Panc1 (cell line): ENCODE data around the gene JUND. TPM values are rescaled to one million over a fixed set of nuclear protein-coding genes. Genes with fewer than 3 reads are reported as not detected.

ENCODE experiments used
- ATAC-seq: fragments of 200-7000 bp; cut with Tn5 transposase; 2 replicates; pipeline ENCODE4 v1.9.1; 2020; ENCODE audit warnings: mild to moderate bottlenecking, moderate library complexity
- BruUV-seq: library from RNA; stranded (reverse); fragments of 400-500 nt; replicated peaks from 2 replicates; lab custom pipeline; 2021; lab: Mats Ljungman, UMichigan
- CTCF ChIA-PET: fragments of 300-600 bp; sonication (Branson Sonifier 250); formaldehyde crosslinking; loops from one replicate; lab custom pipeline; 2022; ENCODE audit warnings: antibody characterized with exemption; lab: Charles Lee
- POLR2A ChIA-PET: fragments of 300-600 bp; sonication (Branson Sonifier 250); formaldehyde crosslinking; loops from one replicate; lab custom pipeline; 2022; ENCODE audit warnings: antibody characterized with exemption; lab: Charles Lee
- DNase-seq: peaks from one replicate; pipeline ENCODE4 v3.0.0-alpha.2; 2010; ENCODE audit warnings: low read depth, low spot score
- H3K27ac ChIP-seq: 2 replicates; pipeline ENCODE4 v1.5.1; 2011; ENCODE audit warnings: mild to moderate bottlenecking, low read length, inconsistent platforms
- H3K27me3 ChIP-seq: fragments of 200-500 bp; sonication (Bioruptor generic); 2 replicates; pipeline ENCODE4 v1.6.0; 2014; ENCODE audit warnings: low read length, inconsistent platforms; ENCODE audit not compliant: control insufficient read depth, insufficient read depth
- H3K36me3 ChIP-seq: fragments of 200-500 bp; sonication (Bioruptor generic); 2 replicates; pipeline ENCODE4 v1.5.1; 2014; ENCODE audit warnings: inconsistent platforms, mild to moderate bottlenecking, low read length, moderate library complexity; ENCODE audit not compliant: control insufficient read depth, insufficient read depth
- H3K4me1 ChIP-seq: 2 replicates; pipeline ENCODE4 v1.5.1; 2011; ENCODE audit warnings: inconsistent platforms, mild to moderate bottlenecking, low read length, moderate library complexity; ENCODE audit not compliant: control insufficient read depth, insufficient read depth
- H3K4me3 ChIP-seq, 2 experiments: 2 replicates each; pipeline ENCODE4 v1.5.1; 2011 to 2012; ENCODE audit warnings: low read depth in 2 of 2, low read length in 2 of 2, mild to moderate bottlenecking in 2 of 2, inconsistent platforms in 1 of 2, moderate library complexity in 1 of 2
- H3K9me3 ChIP-seq: fragments of 200-500 bp; sonication (Bioruptor generic); 2 replicates; pipeline ENCODE4 v1.5.1; 2014; ENCODE audit warnings: low read depth, mild to moderate bottlenecking, inconsistent platforms, low read length, moderate library complexity; ENCODE audit not compliant: control insufficient read depth, insufficient read depth
- SIN3A ChIP-seq: IDR thresholded peaks from 2 replicates; pipeline ENCODE4 v1.6.1; 2012; ENCODE audit warnings: low read depth, mild to moderate bottlenecking, low read length, moderate library complexity, borderline replicate concordance; ENCODE audit not compliant: insufficient read depth
- in situ Hi-C: cut with HindIII; loops from 2 replicates; pipeline ENCODE4 v1.10.0; 2016; ENCODE audit warnings: low sequenced_read_pairs, low pct_unique_long_range_greater_than_20kb
- intact Hi-C: fragments of 100-400 bp; cut with micrococcal nuclease; formaldehyde crosslinking; loops from one replicate; pipeline ENCODE4 v1.10.0; 2022; ENCODE audit not compliant: unreplicated experiment
- microRNA-seq: library from miRNA; unstranded; fragments of <30 nt; microRNA quantifications from one replicate; pipeline ENCODE4 v1.1.0, GENCODE V29; 2020; ENCODE audit not compliant: unreplicated experiment
- total RNA-seq: library from RNA; stranded (reverse); gene quantifications from one replicate; pipeline ENCODE4 v1.2.1, GENCODE V29; 2021; ENCODE audit not compliant: unreplicated experiment
- TF ChIP-seq, protein P1 (sequence below): fragments of 450-650 bp; IDR thresholded peaks from 2 replicates; pipeline ENCODE4 v1.5.1; 2017; ENCODE audit warnings: mild to moderate bottlenecking

JUND gene
- total RNA-seq, 1 experiment from 2014 or later: 130 TPM

DNA sequence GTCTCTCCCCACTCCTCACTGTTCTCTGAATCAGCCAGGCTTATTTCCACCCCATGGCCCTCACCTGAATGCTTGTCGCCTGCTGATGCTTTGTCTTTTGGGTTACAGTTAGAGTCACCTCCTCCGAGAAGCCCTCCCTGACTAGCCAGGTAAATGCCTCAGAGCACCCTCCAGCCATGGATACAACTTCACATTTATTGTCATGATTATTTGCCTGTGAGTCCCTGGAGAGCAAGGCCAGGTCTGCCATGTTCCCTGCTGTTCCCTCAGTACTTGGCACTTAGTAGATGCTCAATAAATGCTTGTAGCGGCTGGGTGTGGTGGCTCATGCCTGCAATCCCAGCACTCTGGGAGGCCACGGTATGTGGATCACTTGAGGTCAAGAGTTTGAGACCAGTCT lies 51.5 kb downstream of the JUND start:
- CTCF ChIA-PET: interaction anchor here (0.5 kb wide), 1 partner anchor 11 kb away, joined by 4 read pairs; no protein-coding TSS in a partner anchor
- TF ChIP-seq, protein P1, sequence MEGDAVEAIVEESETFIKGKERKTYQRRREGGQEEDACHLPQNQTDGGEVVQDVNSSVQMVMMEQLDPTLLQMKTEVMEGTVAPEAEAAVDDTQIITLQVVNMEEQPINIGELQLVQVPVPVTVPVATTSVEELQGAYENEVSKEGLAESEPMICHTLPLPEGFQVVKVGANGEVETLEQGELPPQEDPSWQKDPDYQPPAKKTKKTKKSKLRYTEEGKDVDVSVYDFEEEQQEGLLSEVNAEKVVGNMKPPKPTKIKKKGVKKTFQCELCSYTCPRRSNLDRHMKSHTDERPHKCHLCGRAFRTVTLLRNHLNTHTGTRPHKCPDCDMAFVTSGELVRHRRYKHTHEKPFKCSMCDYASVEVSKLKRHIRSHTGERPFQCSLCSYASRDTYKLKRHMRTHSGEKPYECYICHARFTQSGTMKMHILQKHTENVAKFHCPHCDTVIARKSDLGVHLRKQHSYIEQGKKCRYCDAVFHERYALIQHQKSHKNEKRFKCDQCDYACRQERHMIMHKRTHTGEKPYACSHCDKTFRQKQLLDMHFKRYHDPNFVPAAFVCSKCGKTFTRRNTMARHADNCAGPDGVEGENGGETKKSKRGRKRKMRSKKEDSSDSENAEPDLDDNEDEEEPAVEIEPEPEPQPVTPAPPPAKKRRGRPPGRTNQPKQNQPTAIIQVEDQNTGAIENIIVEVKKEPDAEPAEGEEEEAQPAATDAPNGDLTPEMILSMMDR: no peak
- no peak for TF ChIP-seq SIN3A
- Histone ChIP-seq H3K4me3 (no peak overlapping the region), H3K27me3 (no peaks in the 10 kb centered on the region), H3K9me3 (no peaks in the 10 kb centered on the region), H3K4me1 (no peaks in the 10 kb centered on the region), H3K36me3 (no peaks in the 10 kb centered on the region), H3K27ac (no peak overlapping the region)
- no peak for DNase-seq
- POLR2A ChIA-PET: no interaction called here
- intact Hi-C loops (no loop called here), in situ Hi-C loops (no loop called here)
- ATAC-seq: no peak
- no TSS peak for BruUV-seq

Small RNAs within 50 kb of the gene (microRNA-seq; reads per million reads assigned to microRNA genes)
- 2.9 reads per million for gene MIR3188

Other genes with a start within 250 kb of the JUND start
- 0.36 TPM for gene IL12RB1, start 194.7 kb downstream of the JUND start, total RNA-seq
- gene MAST3, start 183.8 kb downstream of the JUND start, total RNA-seq: 13.1 TPM
- 37.6 TPM for gene PIK3R2, start 128.5 kb downstream of the JUND start, total RNA-seq
- gene IFI30, start 107.8 kb downstream of the JUND start, total RNA-seq: 39.7 TPM
- 13.3 TPM for gene MPV17L2, start 88.4 kb downstream of the JUND start, total RNA-seq
- 1.0 TPM for gene RAB3A, start 77.6 kb downstream of the JUND start, total RNA-seq
- gene PDE4C, start 55.2 kb downstream of the JUND start, total RNA-seq: 0.98 TPM
- gene IQCN, start 7.2 kb downstream of the JUND start, total RNA-seq: 2.5 TPM
- 209 TPM for gene LSM4, start 41.5 kb upstream of the JUND start, total RNA-seq
- 36.3 TPM for gene PGPEP1, start 59.0 kb upstream of the JUND start, total RNA-seq
- 335 TPM for gene GDF15, start 104.5 kb upstream of the JUND start, total RNA-seq
- 0.15 TPM for gene LRRC25, start 116.0 kb upstream of the JUND start, total RNA-seq
- gene SSBP4, start 137.8 kb upstream of the JUND start, total RNA-seq: 128 TPM
- gene ISYNA1, start 156.5 kb upstream of the JUND start, total RNA-seq: 351 TPM
- 18.6 TPM for gene ELL, start 240.4 kb upstream of the JUND start, total RNA-seq